ENCODE data around the gene SND1.

Gene SND1

DNA sequence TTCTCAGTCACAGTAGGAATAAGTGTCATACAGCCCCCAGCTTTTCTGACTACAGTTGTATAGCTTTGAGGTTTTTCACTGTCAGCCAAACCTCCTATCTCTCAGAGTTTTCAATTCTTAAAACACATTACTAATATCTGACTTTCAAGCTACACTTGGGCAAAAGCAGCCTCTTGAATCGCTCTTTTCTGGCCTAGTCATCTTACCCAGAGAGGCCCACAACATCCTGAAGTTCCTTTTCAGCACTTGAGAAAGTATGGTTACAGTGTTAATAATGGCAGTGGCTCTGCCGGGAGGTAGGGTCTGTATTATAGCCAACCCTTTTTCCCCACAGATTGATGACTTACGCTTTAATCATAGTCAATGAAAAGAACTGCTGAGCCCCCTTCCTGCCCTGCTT lies 198.2 kb downstream of the SND1 start:
- TF ChIP-seq EGR1 (IDR thresholded peaks at IDR 0.05) (no peak), FOXM1 (IDR thresholded peaks at IDR 0.05; ENCODE audit: borderline replicate concordance, low read depth) (no peak), NFIC (IDR thresholded peaks at IDR 0.05) (no peak), TEAD4 (IDR thresholded peaks at IDR 0.05) (no peak), YY1 (IDR thresholded peaks at IDR 0.05; ENCODE audit: low read depth) (no peak), RAD21 (IDR thresholded peaks at IDR 0.05; ENCODE audit: low read depth) (no peak), TCF12 (IDR thresholded peaks at IDR 0.05; ENCODE audit: low read depth) (no peak), TAF1 (IDR thresholded peaks at IDR 0.05; ENCODE audit: low read depth) (no peak), EP300 (IDR thresholded peaks at IDR 0.05; ENCODE audit: borderline replicate concordance) (no peak), ZBTB7A (IDR thresholded peaks at IDR 0.05; ENCODE audit: low read depth) (no peak), CREB1 (IDR thresholded peaks at IDR 0.05; ENCODE audit: low read depth) (no peak), CEBPB (IDR thresholded peaks at IDR 0.05) (no peak)
- TF ChIP-seq, protein P1, sequence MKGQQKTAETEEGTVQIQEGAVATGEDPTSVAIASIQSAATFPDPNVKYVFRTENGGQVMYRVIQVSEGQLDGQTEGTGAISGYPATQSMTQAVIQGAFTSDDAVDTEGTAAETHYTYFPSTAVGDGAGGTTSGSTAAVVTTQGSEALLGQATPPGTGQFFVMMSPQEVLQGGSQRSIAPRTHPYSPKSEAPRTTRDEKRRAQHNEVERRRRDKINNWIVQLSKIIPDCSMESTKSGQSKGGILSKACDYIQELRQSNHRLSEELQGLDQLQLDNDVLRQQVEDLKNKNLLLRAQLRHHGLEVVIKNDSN (IDR thresholded peaks at IDR 0.05), result no peak
- TF ChIP-seq, protein P2, sequence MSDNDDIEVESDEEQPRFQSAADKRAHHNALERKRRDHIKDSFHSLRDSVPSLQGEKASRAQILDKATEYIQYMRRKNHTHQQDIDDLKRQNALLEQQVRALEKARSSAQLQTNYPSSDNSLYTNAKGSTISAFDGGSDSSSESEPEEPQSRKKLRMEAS (IDR thresholded peaks at IDR 0.05), result no peak
- TF ChIP-seq, protein P3, sequence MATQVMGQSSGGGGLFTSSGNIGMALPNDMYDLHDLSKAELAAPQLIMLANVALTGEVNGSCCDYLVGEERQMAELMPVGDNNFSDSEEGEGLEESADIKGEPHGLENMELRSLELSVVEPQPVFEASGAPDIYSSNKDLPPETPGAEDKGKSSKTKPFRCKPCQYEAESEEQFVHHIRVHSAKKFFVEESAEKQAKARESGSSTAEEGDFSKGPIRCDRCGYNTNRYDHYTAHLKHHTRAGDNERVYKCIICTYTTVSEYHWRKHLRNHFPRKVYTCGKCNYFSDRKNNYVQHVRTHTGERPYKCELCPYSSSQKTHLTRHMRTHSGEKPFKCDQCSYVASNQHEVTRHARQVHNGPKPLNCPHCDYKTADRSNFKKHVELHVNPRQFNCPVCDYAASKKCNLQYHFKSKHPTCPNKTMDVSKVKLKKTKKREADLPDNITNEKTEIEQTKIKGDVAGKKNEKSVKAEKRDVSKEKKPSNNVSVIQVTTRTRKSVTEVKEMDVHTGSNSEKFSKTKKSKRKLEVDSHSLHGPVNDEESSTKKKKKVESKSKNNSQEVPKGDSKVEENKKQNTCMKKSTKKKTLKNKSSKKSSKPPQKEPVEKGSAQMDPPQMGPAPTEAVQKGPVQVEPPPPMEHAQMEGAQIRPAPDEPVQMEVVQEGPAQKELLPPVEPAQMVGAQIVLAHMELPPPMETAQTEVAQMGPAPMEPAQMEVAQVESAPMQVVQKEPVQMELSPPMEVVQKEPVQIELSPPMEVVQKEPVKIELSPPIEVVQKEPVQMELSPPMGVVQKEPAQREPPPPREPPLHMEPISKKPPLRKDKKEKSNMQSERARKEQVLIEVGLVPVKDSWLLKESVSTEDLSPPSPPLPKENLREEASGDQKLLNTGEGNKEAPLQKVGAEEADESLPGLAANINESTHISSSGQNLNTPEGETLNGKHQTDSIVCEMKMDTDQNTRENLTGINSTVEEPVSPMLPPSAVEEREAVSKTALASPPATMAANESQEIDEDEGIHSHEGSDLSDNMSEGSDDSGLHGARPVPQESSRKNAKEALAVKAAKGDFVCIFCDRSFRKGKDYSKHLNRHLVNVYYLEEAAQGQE (IDR thresholded peaks at IDR 0.05; ENCODE audit: low read depth), result no peak

DNA sequence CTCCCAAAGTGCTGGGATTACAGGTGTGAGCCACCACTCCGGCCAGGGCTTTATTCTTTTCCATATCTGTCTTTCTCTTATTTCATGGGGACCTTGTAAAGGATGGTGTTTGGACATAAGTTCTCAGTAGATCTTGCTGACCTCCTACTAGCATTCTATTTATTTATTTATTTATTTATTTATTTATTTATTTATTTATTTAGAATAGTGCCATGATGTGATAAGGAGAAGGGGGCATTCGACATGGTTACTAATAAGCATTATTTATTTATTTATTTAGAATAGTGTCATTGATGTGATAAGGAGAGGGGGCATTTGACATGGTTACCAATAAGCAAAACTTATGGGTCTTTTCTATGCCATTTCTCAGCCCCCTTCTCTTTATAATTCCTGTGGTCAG lies 202.4 kb downstream of the SND1 start:
- TF ChIP-seq ZBTB7A (IDR thresholded peaks at IDR 0.05; ENCODE audit: low read depth), result no peak
- no peak for TF ChIP-seq EP300 (IDR thresholded peaks at IDR 0.05; ENCODE audit: borderline replicate concordance)
- TF ChIP-seq TCF12 (IDR thresholded peaks at IDR 0.05; ENCODE audit: low read depth), result no peak
- no peak for TF ChIP-seq CEBPB (IDR thresholded peaks at IDR 0.05)
- no peak for TF ChIP-seq YY1 (IDR thresholded peaks at IDR 0.05; ENCODE audit: low read depth)
- no peak for TF ChIP-seq NFIC (IDR thresholded peaks at IDR 0.05)
- TF ChIP-seq EGR1 (IDR thresholded peaks at IDR 0.05), result no peak
- TF ChIP-seq, protein P2 (IDR thresholded peaks at IDR 0.05), result no peak
- no peak for TF ChIP-seq FOXM1 (IDR thresholded peaks at IDR 0.05; ENCODE audit: borderline replicate concordance, low read depth)
- no peak for TF ChIP-seq TEAD4 (IDR thresholded peaks at IDR 0.05)
- TF ChIP-seq, protein P3 (IDR thresholded peaks at IDR 0.05; ENCODE audit: low read depth), result no peak
- TF ChIP-seq RAD21 (IDR thresholded peaks at IDR 0.05; ENCODE audit: low read depth), result no peak
- TF ChIP-seq, protein P1 (IDR thresholded peaks at IDR 0.05), result no peak
- no peak for TF ChIP-seq CREB1 (IDR thresholded peaks at IDR 0.05; ENCODE audit: low read depth)
- TF ChIP-seq TAF1 (IDR thresholded peaks at IDR 0.05; ENCODE audit: low read depth), result no peak

DNA sequence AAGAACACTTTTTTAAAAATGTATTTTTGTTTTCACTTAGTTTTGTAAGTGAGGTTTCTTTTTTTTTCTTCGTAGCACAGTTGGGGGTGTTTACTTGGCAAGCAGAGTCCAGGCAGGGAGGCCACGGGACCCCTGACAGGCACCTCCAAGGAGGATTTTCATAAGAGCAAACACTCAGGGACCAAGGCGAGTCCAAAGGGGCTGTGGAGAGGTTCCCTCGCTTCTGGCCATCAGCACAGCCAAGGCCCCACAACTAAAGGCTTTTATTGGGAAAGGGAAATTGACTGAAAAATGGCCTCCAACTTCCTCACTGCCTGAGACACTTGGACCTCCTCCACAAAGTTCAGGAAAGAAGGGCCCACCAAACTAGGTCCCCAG lies 205.5 kb downstream of the SND1 start:
- TF ChIP-seq, protein P2 (IDR thresholded peaks at IDR 0.05), result no peak
- TF ChIP-seq TAF1 (IDR thresholded peaks at IDR 0.05; ENCODE audit: low read depth) (no peak), TCF12 (IDR thresholded peaks at IDR 0.05; ENCODE audit: low read depth) (no peak), NFIC (IDR thresholded peaks at IDR 0.05) (no peak), ZBTB7A (IDR thresholded peaks at IDR 0.05; ENCODE audit: low read depth) (no peak), TEAD4 (IDR thresholded peaks at IDR 0.05) (no peak), CREB1 (IDR thresholded peaks at IDR 0.05; ENCODE audit: low read depth) (no peak), RAD21 (IDR thresholded peaks at IDR 0.05; ENCODE audit: low read depth) (no peak)
- TF ChIP-seq, protein P1 (IDR thresholded peaks at IDR 0.05), result no peak

DNA sequence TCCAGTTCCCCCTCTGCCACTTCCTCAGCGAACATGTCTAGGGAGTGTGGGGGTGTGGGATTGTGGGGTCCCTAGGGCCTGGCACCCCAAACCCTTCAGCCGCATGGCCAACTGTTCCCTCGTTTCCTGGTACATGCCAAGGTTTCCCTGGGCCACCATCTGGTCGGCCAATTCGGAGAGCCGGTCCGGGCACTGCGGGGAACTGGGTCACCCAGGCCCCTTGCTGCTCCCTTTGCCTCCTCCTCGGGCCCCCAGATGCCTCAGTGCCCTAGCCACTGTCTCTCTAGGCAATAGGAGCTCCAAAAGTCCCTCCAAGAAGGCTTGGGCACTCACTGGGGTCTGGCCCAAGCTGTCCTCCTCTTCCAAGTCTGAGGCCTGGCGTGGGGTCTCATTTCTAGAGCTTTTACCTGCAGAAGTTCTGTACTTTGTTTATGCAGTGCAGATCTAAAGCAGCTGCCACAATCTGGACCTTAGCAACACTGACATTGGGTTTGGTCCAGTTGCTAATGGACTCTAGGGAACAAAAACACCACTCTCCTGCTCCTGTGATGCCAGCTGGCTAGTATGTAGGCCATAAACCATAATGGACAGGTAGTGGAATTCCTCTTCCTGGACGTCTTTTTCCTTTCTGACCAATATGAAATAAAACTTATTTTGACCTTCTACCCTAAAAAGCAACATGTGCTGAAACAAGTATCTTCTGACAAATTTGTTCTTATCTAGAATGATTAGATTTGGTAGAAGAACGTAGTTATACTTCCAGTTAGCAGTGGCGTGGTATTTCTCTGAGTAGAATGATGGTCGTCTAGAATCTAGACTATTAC lies 206.3 kb downstream of the SND1 start:
- TF ChIP-seq, protein P2 (IDR thresholded peaks at IDR 0.05), result no peak
- TF ChIP-seq YY1 (IDR thresholded peaks at IDR 0.05; ENCODE audit: low read depth) (no peak), TAF1 (IDR thresholded peaks at IDR 0.05; ENCODE audit: low read depth) (no peak), EP300 (IDR thresholded peaks at IDR 0.05; ENCODE audit: borderline replicate concordance) (no peak), CREB1 (IDR thresholded peaks at IDR 0.05; ENCODE audit: low read depth) (no peak), TEAD4 (IDR thresholded peaks at IDR 0.05) (no peak), ZBTB7A (IDR thresholded peaks at IDR 0.05; ENCODE audit: low read depth) (no peak), CEBPB (IDR thresholded peaks at IDR 0.05) (no peak), TCF12 (IDR thresholded peaks at IDR 0.05; ENCODE audit: low read depth) (no peak), FOXM1 (IDR thresholded peaks at IDR 0.05; ENCODE audit: borderline replicate concordance, low read depth) (no peak), RAD21 (IDR thresholded peaks at IDR 0.05; ENCODE audit: low read depth) (no peak)
- TF ChIP-seq, protein P3 (IDR thresholded peaks at IDR 0.05; ENCODE audit: low read depth), result no peak

Data from Ishikawa (cell line).